H9 (cell line): ENCODE results near the gene RIMBP3C. TPM values are rescaled to one million over a fixed set of nuclear protein-coding genes. Genes with fewer than 3 reads are reported as not detected.
"Not testable (repeated sequence)": the region's sequence is repeated elsewhere in the genome, so short reads cannot be mapped to it uniquely, and the experiment has no call there.

Experiments
- DNase-seq: peaks from one replicate; pipeline ENCODE4 v3.0.0-alpha.2; 2017
- H2AFZ ChIP-seq: one replicate; pipeline ENCODE4 v1.6.1; 2013; ENCODE audit warnings: mild to moderate bottlenecking, low read length, control low read depth, moderate library complexity
- H2AK5ac ChIP-seq: 2 replicates; pipeline ENCODE4 v1.6.1; 2013; ENCODE audit warnings: low read length, control low read depth, mixed read lengths; ENCODE audit not compliant: insufficient read length
- H2BK120ac ChIP-seq: one replicate; pipeline ENCODE4 v1.6.1; 2013; ENCODE audit warnings: low read depth, mild to moderate bottlenecking, low read length, control low read depth, inconsistent platforms; ENCODE audit not compliant: poor library complexity, severe bottlenecking
- H2BK12ac ChIP-seq: 2 replicates; pipeline ENCODE4 v1.6.1; 2013; ENCODE audit warnings: low read length, control low read depth, mixed read lengths, low read depth; ENCODE audit not compliant: insufficient read length
- H2BK15ac ChIP-seq: 2 replicates; pipeline ENCODE4 v1.6.1; 2013; ENCODE audit warnings: low read depth, low read length, control low read depth
- H2BK20ac ChIP-seq: one replicate; pipeline ENCODE4 v1.6.1; 2013; ENCODE audit warnings: low read depth, mild to moderate bottlenecking, low read length, control low read depth, inconsistent platforms; ENCODE audit not compliant: poor library complexity, severe bottlenecking
- H2BK5ac ChIP-seq: 2 replicates; pipeline ENCODE4 v1.6.1; 2013; ENCODE audit warnings: low read length, control low read depth, mixed read lengths; ENCODE audit not compliant: insufficient read length
- H3K14ac ChIP-seq: 2 replicates; pipeline ENCODE4 v1.6.1; 2013; ENCODE audit warnings: low read length, control low read depth; ENCODE audit not compliant: insufficient read depth
- H3K18ac ChIP-seq: 2 replicates; pipeline ENCODE4 v1.6.1; 2013; ENCODE audit warnings: low read depth, mild to moderate bottlenecking, mixed read lengths, low read length, control low read depth; ENCODE audit not compliant: insufficient read length
- H3K23ac ChIP-seq: 2 replicates; pipeline ENCODE4 v1.6.1; 2013; ENCODE audit warnings: low read length, control low read depth, mixed read lengths, low read depth; ENCODE audit not compliant: insufficient read length
- H3K23me2 ChIP-seq: 2 replicates; pipeline ENCODE4 v1.6.1; 2013; ENCODE audit warnings: low read depth, mild to moderate bottlenecking, mixed read lengths, low read length, control low read depth; ENCODE audit not compliant: insufficient read length, poor library complexity, severe bottlenecking
- H3K27ac ChIP-seq: 2 replicates; pipeline ENCODE4 v1.5.1; 2013; ENCODE audit warnings: low read length, control low read depth, mixed read lengths, low read depth; ENCODE audit not compliant: insufficient read length
- H3K27me3 ChIP-seq: 2 replicates; pipeline ENCODE4 v1.6.1; 2013; ENCODE audit warnings: low read length, control low read depth, inconsistent platforms; ENCODE audit not compliant: insufficient read depth
- H3K4ac ChIP-seq: 2 replicates; pipeline ENCODE4 v1.6.1; 2013; ENCODE audit warnings: low read depth, mild to moderate bottlenecking, control low read depth, inconsistent platforms, low read length, moderate library complexity
- H3K4me1 ChIP-seq: 2 replicates; pipeline ENCODE4 v1.6.1; 2013; ENCODE audit warnings: low read length, control low read depth, inconsistent platforms; ENCODE audit not compliant: insufficient read depth
- H3K4me2 ChIP-seq: 2 replicates; pipeline ENCODE4 v1.6.1; 2013; ENCODE audit warnings: low read length, control low read depth, mixed read lengths; ENCODE audit not compliant: insufficient read length, insufficient read depth
- H3K56ac ChIP-seq: 2 replicates; pipeline ENCODE4 v1.6.1; 2013; ENCODE audit warnings: low read depth, mild to moderate bottlenecking, mixed read lengths, low read length, control low read depth; ENCODE audit not compliant: insufficient read length
- H3K79me1 ChIP-seq: 2 replicates; pipeline ENCODE4 v1.6.1; 2013; ENCODE audit warnings: low read depth, mild to moderate bottlenecking, moderate library complexity, low read length, control low read depth, inconsistent platforms; ENCODE audit not compliant: insufficient read depth, poor library complexity, severe bottlenecking
- H3K79me2 ChIP-seq: 2 replicates; pipeline ENCODE4 v1.6.1; 2013; ENCODE audit warnings: low read length, control low read depth, inconsistent platforms; ENCODE audit not compliant: insufficient read depth
- H3K9ac ChIP-seq: 2 replicates; pipeline ENCODE4 v1.6.1; 2013; ENCODE audit warnings: low read length, control low read depth, mixed read lengths; ENCODE audit not compliant: insufficient read length; ENCODE audit errors: extremely low read depth
- H3K9me3 ChIP-seq: one replicate; pipeline ENCODE4 v1.6.1; 2013; ENCODE audit warnings: low read depth, low read length, inconsistent platforms; ENCODE audit not compliant: control insufficient read depth
- H3T11ph ChIP-seq: one replicate; pipeline ENCODE4 v1.6.1; 2013; ENCODE audit warnings: mild to moderate bottlenecking, low read length, control low read depth, inconsistent platforms
- H4K20me1 ChIP-seq: one replicate; pipeline ENCODE4 v1.6.1; 2013; ENCODE audit not compliant: control insufficient read depth, insufficient read length, insufficient read depth
- H4K5ac ChIP-seq: 2 replicates; pipeline ENCODE4 v1.6.1; 2013; ENCODE audit warnings: low read depth, mild to moderate bottlenecking, mixed read lengths, low read length, control low read depth; ENCODE audit not compliant: insufficient read length
- H4K8ac ChIP-seq: replicated peaks from 2 replicates; pipeline ENCODE4 v1.6.1; 2013; ENCODE audit warnings: low read length, control low read depth, mixed read lengths, low read depth; ENCODE audit not compliant: insufficient read length
- H4K91ac ChIP-seq: 2 replicates; pipeline ENCODE4 v1.6.1; 2013; ENCODE audit warnings: low read depth, mild to moderate bottlenecking, moderate library complexity, mixed read lengths, low read length, control low read depth; ENCODE audit not compliant: insufficient read length
- H3K27ac Mint-ChIP-seq, 3 experiments: 2 replicates in 2 of 3; 3 replicates in 1 of 3; pipeline ENCODE4 v1.8.0; 2020 to 2021; ENCODE audit warnings: mixed read lengths in 3 of 3, mild to moderate bottlenecking in 1 of 3, moderate library complexity in 1 of 3
- H3K27me3 Mint-ChIP-seq: 2 replicates; pipeline ENCODE4 v1.8.0; 2021; ENCODE audit warnings: low read depth, mild to moderate bottlenecking, moderate library complexity, mixed read lengths
- H3K36me3 Mint-ChIP-seq, 3 experiments: 2 replicates in 2 of 3; 3 replicates in 1 of 3; pipeline ENCODE4 v1.8.0; 2020 to 2021; ENCODE audit warnings: low read depth in 3 of 3, mixed read lengths in 3 of 3; ENCODE audit not compliant: insufficient read depth in 1 of 3
- H3K4me1 Mint-ChIP-seq, 2 experiments: 2 replicates each; pipeline ENCODE4 v1.8.0; 2020; ENCODE audit warnings: mixed read lengths in 2 of 2
- H3K4me3 Mint-ChIP-seq, 2 experiments: 2 replicates in 1 of 2; 3 replicates in 1 of 2; pipeline ENCODE4 v1.8.0; 2020 to 2021; ENCODE audit warnings: mild to moderate bottlenecking in 2 of 2, mixed read lengths in 2 of 2, moderate library complexity in 1 of 2
- H3K9me3 Mint-ChIP-seq, 2 experiments: 2 replicates in 1 of 2; 3 replicates in 1 of 2; pipeline ENCODE4 v1.8.0; 2020; ENCODE audit warnings: mild to moderate bottlenecking in 2 of 2, mixed read lengths in 2 of 2, moderate library complexity in 1 of 2
- WGBS: extraction: QIAGEN DNeasy Blood & Tissue Kit; methylation state at CpG from one replicate; pipeline ENCODE4 v1.1.7; 2013; ENCODE audit warnings: missing lambda C conversion rate, low lambda C conversion rate, mixed read lengths; ENCODE audit not compliant: insufficient read length; ENCODE audit errors: extremely low coverage; 5-methylcytosine and 5-hydroxymethylcytosine counted together
- total RNA-seq: library from RNA; stranded (reverse); gene quantifications from 2 replicates; pipeline ENCODE4 v1.2.1, GENCODE V29; 2021

Gene RIMBP3C
- total RNA-seq, 1 experiment from 2014 or later: 0.44 TPM

GRCh38 chr22:21550008-21550677, 1.1 kb downstream of the RIMBP3C start:
- H3K23me2 ChIP-seq, H4K20me1 ChIP-seq, H3K4me3 Mint-ChIP-seq, H4K91ac ChIP-seq, H3K4me1 ChIP-seq, H3K27ac ChIP-seq, H3K56ac ChIP-seq, H2BK12ac ChIP-seq, H4K5ac ChIP-seq, H3K36me3 Mint-ChIP-seq, H3K4ac ChIP-seq, DNase-seq, H2AFZ ChIP-seq, H3K9me3 Mint-ChIP-seq, H3K4me1 Mint-ChIP-seq, H3K27ac Mint-ChIP-seq, H3K9ac ChIP-seq, H3K27me3 ChIP-seq, H3K18ac ChIP-seq, H3K14ac ChIP-seq, H2BK20ac ChIP-seq, H3K79me2 ChIP-seq, H2BK120ac ChIP-seq, H4K8ac ChIP-seq, H2AK5ac ChIP-seq, H3K23ac ChIP-seq, H2BK5ac ChIP-seq, H3K79me1 ChIP-seq, H3K4me2 ChIP-seq, H3K27me3 Mint-ChIP-seq, H3T11ph ChIP-seq, H2BK15ac ChIP-seq, H3K9me3 ChIP-seq: not testable (repeated sequence)
- no CpG with 5 or more reads among the region's 62 CpGs for WGBS

GRCh38 chr22:21549558-21549957, 1.7 kb downstream of the RIMBP3C start:
- H4K91ac ChIP-seq, H3K9ac ChIP-seq, H3K9me3 Mint-ChIP-seq, H4K5ac ChIP-seq, H2BK120ac ChIP-seq, H2AK5ac ChIP-seq, H3K4me2 ChIP-seq, H3T11ph ChIP-seq, H3K27me3 ChIP-seq, H2BK12ac ChIP-seq, H3K79me2 ChIP-seq, H3K4me3 Mint-ChIP-seq, H3K23me2 ChIP-seq, H3K9me3 ChIP-seq, H3K27me3 Mint-ChIP-seq, H3K23ac ChIP-seq, H3K79me1 ChIP-seq, H4K20me1 ChIP-seq, H3K4ac ChIP-seq, H3K36me3 Mint-ChIP-seq, H3K56ac ChIP-seq, H3K27ac ChIP-seq, DNase-seq, H4K8ac ChIP-seq, H3K4me1 ChIP-seq, H3K18ac ChIP-seq, H2BK5ac ChIP-seq, H3K27ac Mint-ChIP-seq, H2AFZ ChIP-seq, H3K14ac ChIP-seq, H2BK15ac ChIP-seq, H2BK20ac ChIP-seq, H3K4me1 Mint-ChIP-seq: not testable (repeated sequence)
- no CpG with 5 or more reads among the region's 38 CpGs for WGBS
